ENCODE results near the gene DNM1.

DNM1 gene

DNA sequence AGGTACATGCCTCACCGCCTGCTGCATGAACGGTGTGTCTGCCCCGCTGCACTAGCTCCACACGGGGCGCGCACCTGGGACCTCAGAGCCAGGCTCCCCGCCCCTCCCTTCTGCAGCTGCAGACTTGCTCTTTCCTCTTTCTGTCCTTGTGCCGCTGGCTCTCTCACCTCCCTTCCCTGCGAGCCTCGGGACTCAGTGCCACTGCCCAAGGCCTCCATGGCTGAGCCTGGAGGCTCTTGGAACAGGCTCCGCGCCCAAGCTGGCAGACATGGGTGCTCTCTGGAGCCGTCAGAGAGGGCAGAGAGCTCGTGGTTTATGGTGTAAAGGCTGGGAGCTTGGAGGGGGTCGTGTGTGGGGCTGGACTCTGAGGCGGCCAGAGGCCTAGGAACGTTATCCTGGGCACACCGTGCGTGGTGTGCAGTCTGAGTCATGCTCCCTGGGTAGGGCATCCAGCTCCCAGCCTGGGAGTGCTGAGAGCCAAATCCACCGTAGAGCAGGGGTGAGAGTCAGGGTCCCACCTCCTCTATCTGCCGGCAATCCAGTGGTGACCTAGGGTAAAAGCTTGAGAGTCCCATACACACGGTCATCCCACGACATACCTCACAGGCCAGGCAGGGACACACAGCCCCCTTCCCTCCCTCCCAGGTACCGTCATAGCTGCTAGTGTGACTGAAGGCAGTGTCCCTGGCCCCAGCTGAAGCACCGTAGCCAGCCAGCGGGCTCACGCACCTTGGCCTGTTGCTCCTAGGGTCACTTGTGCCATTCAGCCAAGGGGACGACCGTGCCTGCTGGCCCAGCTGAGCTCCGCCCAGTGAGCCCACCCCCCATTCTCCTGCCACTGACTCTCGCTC, 50.2 kb downstream of the DNM1 start:
- 93% methylated on average over 25 of the region's 31 CpGs for WGBS (ENCODE audit: insufficient coverage)
- no peak overlapping the region for H3K4me3 ChIP-seq (ENCODE audit: control insufficient read depth in 1 of 7, extremely low read depth in 1 of 7, insufficient read depth in 4 of 7, low read depth in 2 of 7, low read length in 6 of 7)

DNA sequence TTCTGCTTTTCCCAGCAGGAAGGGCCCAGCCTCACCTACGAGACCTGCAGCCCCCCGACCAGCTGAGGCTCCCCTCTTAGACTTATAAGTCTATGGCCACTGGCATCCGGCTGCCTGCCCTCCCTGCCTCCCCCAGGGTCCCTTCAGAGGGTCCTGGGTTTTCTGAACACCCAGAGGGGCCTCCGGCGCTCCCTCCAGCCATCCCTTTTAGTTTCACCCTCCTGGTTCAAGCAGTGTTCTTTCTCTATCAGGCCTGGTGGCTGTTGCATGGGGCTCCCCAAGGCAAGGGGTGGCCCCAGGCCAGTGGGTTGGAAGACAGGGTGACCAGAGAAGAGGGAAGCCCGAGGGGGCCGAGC, 50.8 kb downstream of the DNM1 start:
- peaks cover 2 to 25% (median 13%) of the 10 kb centered on the region in 4 experiments for H3K36me3 ChIP-seq (ENCODE audit: control insufficient read depth in 4 of 4, insufficient read depth in 4 of 4, low read length in 3 of 4)
- CTCF ChIA-PET, result interaction anchor here (1.8 to 1.9 kb wide), 2 partner anchors 9 to 35 kb away, joined by 4 to 6 read pairs; no protein-coding TSS in a partner anchor

More for the DNA sequence above, 50.2 kb downstream of the DNM1 start:
- no peaks in the 10 kb centered on the region for H3K9me3 ChIP-seq (ENCODE audit: control extremely low read depth in 1 of 5, control insufficient read depth in 4 of 5, insufficient read depth in 2 of 5, low read depth in 1 of 5, low read length in 4 of 5)
- H3K4me1 ChIP-seq (ENCODE audit: control extremely low read depth in 1 of 4, control insufficient read depth in 4 of 4, insufficient read depth in 4 of 4, low read length in 3 of 4), result peaks cover 0 to 22% (median 15%) of the 10 kb centered on the region in 4 experiments
- CTCF ChIA-PET, result interaction anchor here (1.4 to 1.8 kb wide), 3 partner anchors 9 to 14 kb away, joined by 4 to 6 read pairs (median 4); no protein-coding TSS in a partner anchor
- POLR2A ChIA-PET, result no interaction called here
- no peak overlapping the region for H3K27ac ChIP-seq (ENCODE audit: insufficient read depth in 1 of 2, low read depth in 1 of 2, low read length in 2 of 2, poor library complexity in 1 of 2, severe bottlenecking in 2 of 2)
- H3K27me3 ChIP-seq (replicated peaks in 2 of 5; ENCODE audit: control insufficient read depth in 4 of 5, insufficient read depth in 5 of 5, low read length in 4 of 5), result no peaks in the 10 kb centered on the region
- DNase-seq, result no peak
- peaks cover 2 to 19% (median 9%) of the 10 kb centered on the region in 4 experiments for H3K36me3 ChIP-seq (ENCODE audit: control insufficient read depth in 4 of 4, insufficient read depth in 4 of 4, low read length in 3 of 4)

DNA sequence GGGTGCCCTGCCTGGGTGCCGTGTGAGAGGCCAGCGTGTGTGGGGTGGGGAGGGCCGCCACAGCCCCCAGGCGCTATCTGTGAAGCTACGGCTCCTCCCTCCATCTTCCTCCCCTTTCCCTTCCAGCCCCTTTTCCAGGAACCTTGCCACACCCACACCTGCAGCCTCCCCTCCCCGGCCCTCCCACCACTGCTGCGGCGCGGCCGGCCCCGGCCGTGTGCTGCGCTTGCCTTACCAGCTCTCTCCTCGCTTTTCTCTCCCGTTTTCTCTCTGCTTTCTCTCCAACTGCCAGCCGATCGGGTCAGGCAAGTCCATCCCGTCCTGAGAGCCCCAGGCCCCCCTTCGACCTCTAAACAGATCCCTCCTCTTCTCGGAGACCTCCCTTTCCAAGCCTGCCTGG, 51.2 kb downstream of the DNM1 start:
- H3K27ac ChIP-seq (ENCODE audit: insufficient read depth in 1 of 2, low read depth in 1 of 2, low read length in 2 of 2, poor library complexity in 1 of 2, severe bottlenecking in 2 of 2), result no peak overlapping the region
- ChIA-PET CTCF (interaction anchor here (0.8 to 1.9 kb wide), 4 partner anchors 8 to 35 kb away, joined by 3 to 6 read pairs (median 4); no protein-coding TSS in a partner anchor), POLR2A (no interaction called here)
- no peaks in the 10 kb centered on the region for H3K27me3 ChIP-seq (replicated peaks in 2 of 5; ENCODE audit: control insufficient read depth in 4 of 5, insufficient read depth in 5 of 5, low read length in 4 of 5)
- H3K36me3 ChIP-seq (ENCODE audit: control insufficient read depth in 4 of 4, insufficient read depth in 4 of 4, low read length in 3 of 4), result peaks cover 2 to 29% (median 16%) of the 10 kb centered on the region in 4 experiments
- peaks cover 0 to 22% (median 15%) of the 10 kb centered on the region in 4 experiments for H3K4me1 ChIP-seq (ENCODE audit: control extremely low read depth in 1 of 4, control insufficient read depth in 4 of 4, insufficient read depth in 4 of 4, low read length in 3 of 4)
- no peaks in the 10 kb centered on the region for H3K9me3 ChIP-seq (ENCODE audit: control extremely low read depth in 1 of 5, control insufficient read depth in 4 of 5, insufficient read depth in 2 of 5, low read depth in 1 of 5, low read length in 4 of 5)
- 99% methylated on average over 13 of the region's 20 CpGs for WGBS (ENCODE audit: insufficient coverage)
- no peak overlapping the region for H3K4me3 ChIP-seq (ENCODE audit: control insufficient read depth in 1 of 7, extremely low read depth in 1 of 7, insufficient read depth in 4 of 7, low read depth in 2 of 7, low read length in 6 of 7)
- DNase-seq, result no peak

More for the DNA sequence above, 50.8 kb downstream of the DNM1 start:
- no peak overlapping the region for H3K27ac ChIP-seq (ENCODE audit: insufficient read depth in 1 of 2, low read depth in 1 of 2, low read length in 2 of 2, poor library complexity in 1 of 2, severe bottlenecking in 2 of 2)
- no peaks in the 10 kb centered on the region for H3K27me3 ChIP-seq (replicated peaks in 2 of 5; ENCODE audit: control insufficient read depth in 4 of 5, insufficient read depth in 5 of 5, low read length in 4 of 5)
- H3K4me3 ChIP-seq (ENCODE audit: control insufficient read depth in 1 of 7, extremely low read depth in 1 of 7, insufficient read depth in 4 of 7, low read depth in 2 of 7, low read length in 6 of 7), result no peak overlapping the region
- H3K9me3 ChIP-seq (ENCODE audit: control extremely low read depth in 1 of 5, control insufficient read depth in 4 of 5, insufficient read depth in 2 of 5, low read depth in 1 of 5, low read length in 4 of 5), result no peaks in the 10 kb centered on the region
- DNase-seq, result no peak
- peaks cover 0 to 22% (median 15%) of the 10 kb centered on the region in 4 experiments for H3K4me1 ChIP-seq (ENCODE audit: control extremely low read depth in 1 of 4, control insufficient read depth in 4 of 4, insufficient read depth in 4 of 4, low read length in 3 of 4)
- 100% methylated on average over 7 of the region's 7 CpGs for WGBS (ENCODE audit: insufficient coverage)
- POLR2A ChIA-PET, result no interaction called here

DNA sequence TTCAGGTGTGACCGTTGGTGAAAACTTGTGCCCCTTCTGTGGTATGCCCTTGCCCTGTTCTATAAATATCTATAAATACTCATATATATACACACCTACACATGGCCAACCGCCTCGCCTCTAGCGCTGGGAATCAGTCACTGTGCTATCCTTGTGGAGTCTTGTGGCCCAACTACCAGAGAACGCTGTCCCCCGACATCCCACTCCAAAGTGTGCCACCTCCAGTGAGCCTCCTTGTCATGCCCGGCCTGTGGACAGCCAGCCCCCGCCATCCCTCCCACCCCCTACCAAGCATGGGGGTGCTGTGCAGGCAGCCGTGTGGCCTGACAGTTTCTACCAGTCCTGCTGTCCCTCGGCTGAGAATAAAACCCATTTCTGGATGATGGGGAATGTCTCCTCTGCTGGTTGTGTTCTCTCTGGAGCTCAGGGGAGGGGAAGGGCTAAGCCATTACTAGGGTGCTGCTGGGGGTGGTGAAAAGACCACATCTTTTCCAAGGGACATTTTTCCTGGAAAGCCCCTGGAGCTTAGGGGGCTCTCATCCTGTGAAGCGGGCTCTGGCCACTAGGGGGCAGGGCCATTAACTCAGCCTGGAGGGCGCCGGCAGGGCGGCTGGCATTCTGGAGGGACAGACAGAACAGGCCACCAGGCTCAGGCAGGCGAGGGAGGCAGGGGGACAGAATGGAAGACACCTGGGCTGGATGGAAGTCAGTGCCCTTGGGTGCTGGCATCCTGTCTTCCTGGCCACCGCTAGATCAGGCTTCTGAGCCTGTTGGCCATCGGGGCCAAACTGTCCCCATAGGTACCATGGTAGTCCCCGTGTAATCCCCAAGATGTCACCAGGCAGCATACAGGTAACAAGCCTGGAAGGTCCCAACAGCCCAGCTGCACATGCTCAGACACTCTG, 51.9 kb downstream of the DNM1 start:
- peaks cover 3 to 36% (median 23%) of the 10 kb centered on the region in 4 experiments for H3K36me3 ChIP-seq (ENCODE audit: control insufficient read depth in 4 of 4, insufficient read depth in 4 of 4, low read length in 3 of 4)
- CTCF ChIA-PET, result interaction anchor here (0.8 to 1.9 kb wide), 10 partner anchors 8 to 58 kb away, joined by 3 to 6 read pairs (median 3); no protein-coding TSS in a partner anchor
- 81% methylated on average over 15 of the region's 18 CpGs for WGBS (ENCODE audit: insufficient coverage)
- H3K27me3 ChIP-seq (replicated peaks in 2 of 5; ENCODE audit: control insufficient read depth in 4 of 5, insufficient read depth in 5 of 5, low read length in 4 of 5), result no peaks in the 10 kb centered on the region
- peaks cover 0 to 16% (median 9%) of the 10 kb centered on the region in 4 experiments for H3K4me1 ChIP-seq (ENCODE audit: control extremely low read depth in 1 of 4, control insufficient read depth in 4 of 4, insufficient read depth in 4 of 4, low read length in 3 of 4)
- no peaks in the 10 kb centered on the region for H3K9me3 ChIP-seq (ENCODE audit: control extremely low read depth in 1 of 5, control insufficient read depth in 4 of 5, insufficient read depth in 2 of 5, low read depth in 1 of 5, low read length in 4 of 5)
- DNase-seq, result peak; percentile 52 to 73 (median 66)
- POLR2A ChIA-PET, result interaction anchor here (0.6 kb wide), 1 partner anchor 47 kb away, joined by 3 read pairs; no protein-coding TSS in a partner anchor
- no peak overlapping the region for H3K4me3 ChIP-seq (ENCODE audit: control insufficient read depth in 1 of 7, extremely low read depth in 1 of 7, insufficient read depth in 4 of 7, low read depth in 2 of 7, low read length in 6 of 7)
- H3K27ac ChIP-seq (ENCODE audit: insufficient read depth in 1 of 2, low read depth in 1 of 2, low read length in 2 of 2, poor library complexity in 1 of 2, severe bottlenecking in 2 of 2), result no peak overlapping the region

DNA sequence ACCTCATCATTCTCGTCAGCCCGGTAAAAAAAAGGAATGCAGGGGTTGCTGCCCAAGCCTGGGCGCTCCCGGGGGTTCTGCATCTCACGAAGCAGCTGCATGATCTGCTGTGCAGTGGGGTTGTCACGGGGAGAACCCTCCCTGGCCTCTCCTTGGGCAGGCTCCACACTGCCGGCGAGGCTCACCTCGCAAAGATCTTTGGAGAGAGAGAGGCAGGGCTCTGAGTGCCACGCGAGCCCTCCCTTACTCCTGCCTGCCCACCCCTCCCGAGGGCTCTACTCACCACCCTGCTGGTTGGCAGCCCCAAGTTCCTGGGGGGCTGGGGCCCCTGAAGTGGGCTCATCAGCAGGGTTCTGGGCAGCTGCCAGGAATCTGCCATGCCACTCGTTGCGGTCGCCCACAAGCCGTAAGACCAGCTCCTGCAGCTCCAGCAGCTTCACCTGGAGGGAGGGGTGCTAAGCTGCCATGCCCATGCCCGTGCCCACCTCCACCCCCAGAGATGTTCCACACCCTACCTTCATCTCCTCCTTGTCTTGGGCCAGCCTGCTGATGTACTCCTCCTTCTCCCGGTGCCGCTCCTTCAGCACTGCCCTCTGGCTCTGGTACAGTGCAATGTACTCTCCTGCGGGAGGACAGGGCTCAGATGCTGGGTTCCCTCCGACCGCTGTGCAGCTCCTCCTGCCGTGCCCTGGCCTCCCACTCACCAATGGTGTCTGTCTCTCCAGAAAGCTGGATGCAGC, 54.1 kb downstream of the DNM1 start:
- no peaks in the 10 kb centered on the region for H3K27me3 ChIP-seq (replicated peaks in 2 of 5; ENCODE audit: control insufficient read depth in 4 of 5, insufficient read depth in 5 of 5, low read length in 4 of 5)
- CTCF ChIA-PET, result interaction anchor here (1.1 to 1.6 kb wide), 2 partner anchors 8 to 62 kb away, joined by 3 to 4 read pairs; no protein-coding TSS in a partner anchor
- H3K4me3 ChIP-seq (ENCODE audit: control insufficient read depth in 1 of 7, extremely low read depth in 1 of 7, insufficient read depth in 4 of 7, low read depth in 2 of 7, low read length in 6 of 7), result no peak overlapping the region
- DNase-seq, result peak in 1 of 3 donors; percentile 10
- POLR2A ChIA-PET, result no interaction called here
- no peaks in the 10 kb centered on the region for H3K9me3 ChIP-seq (ENCODE audit: control extremely low read depth in 1 of 5, control insufficient read depth in 4 of 5, insufficient read depth in 2 of 5, low read depth in 1 of 5, low read length in 4 of 5)
- 87% methylated on average over 20 of the region's 23 CpGs for WGBS (ENCODE audit: insufficient coverage)
- no peak overlapping the region for H3K27ac ChIP-seq (ENCODE audit: insufficient read depth in 1 of 2, low read depth in 1 of 2, low read length in 2 of 2, poor library complexity in 1 of 2, severe bottlenecking in 2 of 2)
- H3K36me3 ChIP-seq (ENCODE audit: control insufficient read depth in 4 of 4, insufficient read depth in 4 of 4, low read length in 3 of 4), result peaks cover 6 to 53% (median 32%) of the 10 kb centered on the region in 4 experiments
- no peaks in the 10 kb centered on the region for H3K4me1 ChIP-seq (ENCODE audit: control extremely low read depth in 1 of 4, control insufficient read depth in 4 of 4, insufficient read depth in 4 of 4, low read length in 3 of 4)

DNA sequence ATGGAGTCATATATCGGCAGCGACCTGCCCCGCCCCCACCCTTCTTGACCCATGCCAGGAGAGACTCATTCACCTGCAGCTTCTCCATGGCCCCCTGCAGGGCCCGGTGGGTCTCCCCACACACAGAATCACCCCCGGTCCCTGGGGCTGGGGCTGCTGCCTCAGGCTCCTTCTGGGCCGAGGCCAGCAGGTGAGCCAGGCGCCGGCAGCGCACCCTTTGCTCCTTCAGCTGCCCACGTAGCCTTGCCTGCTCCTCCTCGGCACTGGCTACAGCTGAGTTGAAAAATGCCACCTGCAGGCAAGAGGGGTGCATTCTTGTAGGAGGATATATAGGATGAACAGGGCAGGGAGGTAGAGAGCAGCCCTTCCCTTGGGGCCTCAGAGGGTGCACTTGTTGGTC, 54.7 kb downstream of the DNM1 start:
- no peak for DNase-seq
- WGBS (ENCODE audit: insufficient coverage), result 98% methylated on average over 9 of the region's 11 CpGs
- no peaks in the 10 kb centered on the region for H3K4me1 ChIP-seq (ENCODE audit: control extremely low read depth in 1 of 4, control insufficient read depth in 4 of 4, insufficient read depth in 4 of 4, low read length in 3 of 4)
- ChIA-PET CTCF (interaction anchor here (1.6 kb wide), 1 partner anchor 63 kb away, joined by 4 read pairs; no protein-coding TSS in a partner anchor), POLR2A (no interaction called here)
- H3K9me3 ChIP-seq (ENCODE audit: control extremely low read depth in 1 of 5, control insufficient read depth in 4 of 5, insufficient read depth in 2 of 5, low read depth in 1 of 5, low read length in 4 of 5), result no peaks in the 10 kb centered on the region
- no peak overlapping the region for H3K27ac ChIP-seq (ENCODE audit: insufficient read depth in 1 of 2, low read depth in 1 of 2, low read length in 2 of 2, poor library complexity in 1 of 2, severe bottlenecking in 2 of 2)
- H3K27me3 ChIP-seq (replicated peaks in 2 of 5; ENCODE audit: control insufficient read depth in 4 of 5, insufficient read depth in 5 of 5, low read length in 4 of 5), result no peaks in the 10 kb centered on the region
- H3K36me3 ChIP-seq (ENCODE audit: control insufficient read depth in 4 of 4, insufficient read depth in 4 of 4, low read length in 3 of 4), result peaks cover 8 to 59% (median 38%) of the 10 kb centered on the region in 4 experiments
- no peak overlapping the region for H3K4me3 ChIP-seq (ENCODE audit: control insufficient read depth in 1 of 7, extremely low read depth in 1 of 7, insufficient read depth in 4 of 7, low read depth in 2 of 7, low read length in 6 of 7)
